Heart left ventricle (tissue), 13 donors: ENCODE data around the gene IL17RA.

Experiments
- CTCF ChIP-seq, 12 donors: fragments of 200-600 bp; sonication (generic) in 4 of 12; IDR thresholded peaks; one replicate each; pipeline versions ENCODE4 v1.5.0 to v1.8.0; 2018 to 2022; ENCODE audit warnings: antibody characterized with exemption in 12 of 12, mild to moderate bottlenecking in 5 of 12
- POLR2A ChIP-seq, 2 donors: fragments of 450-650 bp; IDR thresholded peaks; one replicate each; pipeline ENCODE4 v1.6.1; 2017; ENCODE audit warnings: antibody characterized with exemption in 2 of 2, mild to moderate bottlenecking in 2 of 2, moderate library complexity in 2 of 2
- donor health status: ischemic (EF 13 %, LVEDD 7.1; RV severe dilation, severe dysfunction).
- donor health status: DM: no; HTN: yes; CAD: no.
- donor health status: DM: no; HTN: no; CAD: no.
- donor health status: ischemic (EF 25% LVEDD 6.9; RV normal size, moderate dysfunction).
- donor health status: ischemic (EF 25% LVEDD 5.7; RV mildly dilated, moderate dysfunction).
- donor health status: ischemic (EF 35%, LVEDD 5.7; RV mildly dilated, moderate dysfunction).
- donor health status: nonischemic (EF 11% LVEDD 7.7; RV severe dilation, severe dysfunction).
- donor health status: DM: yes; HTN: yes; CAD: no.
- donor health status: PGD.
- donor health status: ischemic (EF 29% LVEDD 5.4; RV normal size, mild dysfunction).
- donor health status: nonischemic (EF 23%, LVEDD 6.1; RV moderate dilation, normal function).

- TF ChIP-seq CTCF (IDR thresholded peaks at IDR 0.05): no peak
- no peak for TF ChIP-seq POLR2A (IDR thresholded peaks at IDR 0.05)
These were observed 30.4 kb downstream of the IL17RA start for GRCh38 chr22:17115236-17115635.
